Measurements from ENCODE around the gene SNAP29.

GRCh38 chr22:20920881-20921203 is 62.0 kb downstream of the SNAP29 start:
- TF ChIP-seq, protein P1, sequence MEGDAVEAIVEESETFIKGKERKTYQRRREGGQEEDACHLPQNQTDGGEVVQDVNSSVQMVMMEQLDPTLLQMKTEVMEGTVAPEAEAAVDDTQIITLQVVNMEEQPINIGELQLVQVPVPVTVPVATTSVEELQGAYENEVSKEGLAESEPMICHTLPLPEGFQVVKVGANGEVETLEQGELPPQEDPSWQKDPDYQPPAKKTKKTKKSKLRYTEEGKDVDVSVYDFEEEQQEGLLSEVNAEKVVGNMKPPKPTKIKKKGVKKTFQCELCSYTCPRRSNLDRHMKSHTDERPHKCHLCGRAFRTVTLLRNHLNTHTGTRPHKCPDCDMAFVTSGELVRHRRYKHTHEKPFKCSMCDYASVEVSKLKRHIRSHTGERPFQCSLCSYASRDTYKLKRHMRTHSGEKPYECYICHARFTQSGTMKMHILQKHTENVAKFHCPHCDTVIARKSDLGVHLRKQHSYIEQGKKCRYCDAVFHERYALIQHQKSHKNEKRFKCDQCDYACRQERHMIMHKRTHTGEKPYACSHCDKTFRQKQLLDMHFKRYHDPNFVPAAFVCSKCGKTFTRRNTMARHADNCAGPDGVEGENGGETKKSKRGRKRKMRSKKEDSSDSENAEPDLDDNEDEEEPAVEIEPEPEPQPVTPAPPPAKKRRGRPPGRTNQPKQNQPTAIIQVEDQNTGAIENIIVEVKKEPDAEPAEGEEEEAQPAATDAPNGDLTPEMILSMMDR (IDR thresholded peaks at IDR 0.05): no peak
- TF ChIP-seq POLR2A (IDR thresholded peaks at IDR 0.05): no peak
